GM12872 (cell line): ENCODE data around the gene KIAA1217.

Experiments used
- TF ChIP-seq, protein P1 (sequence below): IDR thresholded peaks from 3 replicates; pipeline ENCODE4 v1.5.1; 2011; ENCODE audit warnings: low read depth, mild to moderate bottlenecking, low read length, moderate library complexity; ENCODE audit not compliant: insufficient read depth

Gene KIAA1217

GRCh38 chr10:24456322-24456721 is 247.4 kb downstream of the KIAA1217 start:
- TF ChIP-seq, protein P1, sequence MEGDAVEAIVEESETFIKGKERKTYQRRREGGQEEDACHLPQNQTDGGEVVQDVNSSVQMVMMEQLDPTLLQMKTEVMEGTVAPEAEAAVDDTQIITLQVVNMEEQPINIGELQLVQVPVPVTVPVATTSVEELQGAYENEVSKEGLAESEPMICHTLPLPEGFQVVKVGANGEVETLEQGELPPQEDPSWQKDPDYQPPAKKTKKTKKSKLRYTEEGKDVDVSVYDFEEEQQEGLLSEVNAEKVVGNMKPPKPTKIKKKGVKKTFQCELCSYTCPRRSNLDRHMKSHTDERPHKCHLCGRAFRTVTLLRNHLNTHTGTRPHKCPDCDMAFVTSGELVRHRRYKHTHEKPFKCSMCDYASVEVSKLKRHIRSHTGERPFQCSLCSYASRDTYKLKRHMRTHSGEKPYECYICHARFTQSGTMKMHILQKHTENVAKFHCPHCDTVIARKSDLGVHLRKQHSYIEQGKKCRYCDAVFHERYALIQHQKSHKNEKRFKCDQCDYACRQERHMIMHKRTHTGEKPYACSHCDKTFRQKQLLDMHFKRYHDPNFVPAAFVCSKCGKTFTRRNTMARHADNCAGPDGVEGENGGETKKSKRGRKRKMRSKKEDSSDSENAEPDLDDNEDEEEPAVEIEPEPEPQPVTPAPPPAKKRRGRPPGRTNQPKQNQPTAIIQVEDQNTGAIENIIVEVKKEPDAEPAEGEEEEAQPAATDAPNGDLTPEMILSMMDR = no peak

DNA sequence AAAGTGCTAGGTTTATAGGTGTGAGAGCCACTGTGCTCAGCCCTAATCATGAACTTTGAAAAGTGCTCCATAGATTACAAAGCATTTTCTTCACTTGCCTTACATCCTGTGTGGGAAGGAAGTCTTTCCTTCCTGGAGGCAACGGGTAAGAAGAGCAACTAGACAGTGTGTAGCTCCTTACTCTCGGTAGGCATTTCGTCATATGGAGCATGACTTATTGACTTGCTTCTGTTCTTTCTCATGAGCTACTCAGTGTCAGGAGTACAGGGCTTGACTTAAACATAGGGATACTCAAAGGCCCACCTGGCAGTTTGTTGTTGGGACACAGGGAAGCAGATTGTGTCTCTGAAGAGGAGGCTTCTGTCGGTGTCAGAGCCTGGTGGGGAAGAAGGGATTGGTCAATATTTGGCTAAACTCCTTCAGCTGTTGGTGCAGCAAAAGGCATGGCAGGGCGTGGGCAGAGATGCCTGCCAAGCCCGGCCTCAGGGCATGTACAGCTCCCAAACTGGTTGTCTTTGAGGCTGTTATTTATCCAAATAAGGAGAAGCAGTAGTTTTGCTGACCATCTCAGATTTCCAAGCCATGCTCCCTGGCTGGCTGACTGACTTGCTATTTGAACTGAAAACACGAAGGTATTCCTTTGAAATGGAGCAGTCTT is 248.9 kb downstream of the KIAA1217 start:
- TF ChIP-seq, protein P1 = no peak

- TF ChIP-seq, protein P1 = no peak
These were observed 250.9 kb downstream of the KIAA1217 start for GRCh38 chr10:24459836-24460235.

DNA sequence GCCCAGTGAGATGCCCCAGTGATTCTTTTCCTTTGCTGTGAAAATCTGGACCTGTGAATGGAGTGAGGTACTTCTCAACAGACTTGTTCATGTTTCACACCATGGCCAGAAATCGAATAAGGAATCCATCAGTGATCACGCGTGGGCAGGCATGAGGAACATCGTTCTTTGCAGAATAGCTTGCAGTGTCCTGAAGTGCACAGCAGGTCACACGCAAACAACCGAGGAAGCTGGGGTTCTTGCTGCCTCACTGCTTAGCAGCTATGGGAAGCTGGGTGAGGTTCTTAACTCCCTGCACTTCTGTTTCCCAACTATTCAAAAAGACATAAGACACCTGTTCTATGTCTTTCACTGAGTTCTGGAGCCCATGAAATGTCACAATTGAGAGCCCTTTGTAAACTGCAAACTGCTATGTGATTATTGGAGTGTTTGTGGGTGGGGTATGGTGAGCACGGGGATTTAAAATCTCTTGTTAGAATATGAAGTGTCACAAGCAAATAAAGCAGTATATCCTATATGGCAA is 253.4 kb downstream of the KIAA1217 start:
- TF ChIP-seq, protein P1 = no peak

DNA sequence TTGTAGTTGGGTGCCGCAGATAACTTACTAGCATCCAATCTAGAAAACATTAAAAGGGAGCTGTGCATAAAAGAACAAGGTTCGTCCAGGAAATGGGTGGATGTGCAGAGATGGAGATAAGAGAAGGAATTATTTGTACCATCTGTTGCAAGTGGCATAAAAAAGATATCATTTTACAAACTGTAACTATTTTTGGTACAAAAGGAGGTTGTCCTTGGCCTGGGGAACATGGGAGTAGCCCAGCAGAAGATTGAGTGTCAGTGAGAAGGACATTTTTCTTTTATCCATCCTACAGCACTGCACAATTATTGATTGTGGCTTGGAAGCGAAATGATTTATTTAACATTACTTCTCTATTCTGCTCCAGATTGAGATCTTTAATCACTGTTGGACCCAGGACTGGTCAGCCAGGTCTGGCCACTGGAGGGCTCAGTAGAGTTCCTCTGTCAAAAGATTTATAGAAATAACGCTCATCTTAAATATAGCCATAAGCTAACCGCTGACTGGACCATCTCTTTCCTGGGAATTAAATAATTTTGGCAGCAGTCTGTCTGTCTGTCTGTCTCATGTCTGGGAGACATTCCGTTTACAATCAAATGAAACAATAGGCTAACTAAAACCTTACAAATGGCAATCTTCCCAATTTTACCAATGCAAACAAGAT is 254.1 kb downstream of the KIAA1217 start:
- TF ChIP-seq, protein P1 = no peak

DNA sequence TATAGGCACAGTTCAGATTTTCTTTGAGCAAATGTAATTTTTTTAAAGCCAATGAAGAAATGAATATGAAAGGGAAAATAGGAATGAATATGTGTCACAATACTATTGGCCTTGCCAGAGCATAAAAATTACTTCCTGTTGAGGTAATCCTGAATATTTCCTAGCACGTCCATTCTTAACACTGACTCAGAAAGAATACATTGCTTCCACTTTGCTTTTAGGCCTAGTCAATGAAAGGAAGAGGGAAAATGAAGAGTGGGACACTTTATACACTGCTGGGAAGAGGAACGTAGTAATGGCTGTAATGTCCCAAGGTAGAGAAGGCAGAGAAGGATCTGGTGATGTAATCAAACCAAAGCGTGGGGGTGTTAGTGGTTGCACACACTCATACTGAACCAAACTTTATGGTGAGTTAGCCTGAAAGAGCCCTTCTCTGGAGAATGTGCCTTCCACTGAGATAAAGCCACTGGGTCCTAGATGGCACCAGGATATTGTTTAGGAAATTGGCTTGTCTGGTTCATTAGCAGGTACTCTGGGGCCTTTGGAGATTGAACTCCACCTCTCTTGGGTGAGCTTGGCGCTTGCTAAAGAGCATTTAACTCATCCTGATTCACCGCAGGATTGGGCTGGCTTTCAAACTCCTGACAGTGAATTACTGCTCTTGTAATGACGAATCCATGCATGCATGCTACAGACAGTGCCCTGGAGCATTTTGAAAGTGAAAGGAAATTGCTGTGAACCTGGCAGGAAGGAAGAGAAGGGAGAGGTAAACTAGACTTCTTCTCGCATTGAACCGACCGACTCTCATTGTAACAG is 254.9 kb downstream of the KIAA1217 start:
- TF ChIP-seq, protein P1 = no peak
